ENCODE results near the gene RECK. TPM values are rescaled to one million over a fixed set of nuclear protein-coding genes. Genes with fewer than 3 reads are reported as not detected.

The RECK gene
- total RNA-seq, 1 experiment from 2014 or later = 2.1 TPM

DNA sequence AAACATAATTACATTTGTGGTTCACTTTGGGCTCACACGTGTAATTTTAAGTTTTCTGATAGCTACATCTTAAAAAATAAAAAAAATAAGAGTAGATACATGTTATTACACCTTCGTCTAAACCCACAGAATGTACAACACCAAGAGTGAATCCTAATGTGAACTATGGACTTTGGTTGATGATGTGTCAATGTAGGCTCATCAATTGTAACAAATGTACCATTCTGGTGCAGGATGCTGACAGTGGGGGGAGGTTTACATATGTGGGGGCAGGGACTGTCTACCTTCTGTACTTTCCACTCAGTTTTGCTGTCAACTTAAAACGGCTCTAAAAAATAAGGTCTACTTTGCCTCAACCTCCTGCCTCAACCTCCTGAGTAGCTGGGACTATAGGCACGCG lies 2.5 kb upstream of the RECK start:
- no peak for TF ChIP-seq EZH2 (IDR thresholded peaks at IDR 0.05; ENCODE audit: low read depth)
- Histone ChIP-seq H3K4me1 (replicated peaks; ENCODE audit: insufficient read depth) (peaks cover 13% of the 10 kb centered on the region), H3K36me3 (ENCODE audit: low read depth) (no peaks in the 10 kb centered on the region), H3K9me3 (ENCODE audit: insufficient read depth, low read depth) (no peaks in the 10 kb centered on the region), H2AFZ (no peak overlapping the region), H3K4me3 (no peak overlapping the region), H3K9me2 (ENCODE audit: insufficient read depth) (no peaks in the 10 kb centered on the region), H3F3A (ENCODE audit: insufficient read depth, low read depth) (no peaks in the 10 kb centered on the region; the same call in 1 of the 2 replicates), H3K79me2 (ENCODE audit: low read depth) (no peaks in the 10 kb centered on the region), H3K4me2 (no peak overlapping the region), H3K27me3 (ENCODE audit: insufficient read depth, low read depth) (no peaks in the 10 kb centered on the region), H3K27ac (no peak overlapping the region), H4K20me1 (ENCODE audit: insufficient read depth) (no peaks in the 10 kb centered on the region)
- ChIA-PET CTCF (interaction anchor here (0.6 kb wide), 1 partner anchor 456 kb away, joined by 3 read pairs; no protein-coding TSS in a partner anchor), POLR2A (ENCODE audit: unreplicated experiment) (no interaction called here)
- no TSS peak for BruUV-seq (replicated peaks)
- intact Hi-C loops (cut with micrococcal nuclease; ENCODE audit: unreplicated experiment) = no loop called here
- DNase-seq = no peak

DNA sequence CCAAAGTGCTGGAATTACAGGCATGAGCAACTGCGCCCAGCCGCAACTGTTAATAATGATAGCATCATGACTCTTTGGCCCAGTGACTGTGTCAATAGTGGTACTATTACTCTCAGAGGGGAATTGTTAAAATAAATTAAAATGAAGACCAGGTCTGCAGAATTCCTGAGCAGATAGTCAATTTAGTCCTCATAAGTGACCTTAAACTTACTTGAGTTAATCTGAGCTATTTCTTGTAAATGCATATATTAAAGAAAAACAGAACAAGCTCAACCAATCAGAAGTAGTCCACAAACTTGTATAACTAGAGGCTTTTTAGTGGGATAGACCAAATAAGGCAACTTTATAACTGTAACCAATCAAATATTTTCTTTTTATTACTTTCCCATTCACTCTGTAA lies 1.7 kb upstream of the RECK start:
- CTCF ChIA-PET = no interaction called here
- DNase-seq = no peak
- Histone ChIP-seq H3K79me2 (ENCODE audit: low read depth) (no peaks in the 10 kb centered on the region), H2AFZ (no peak overlapping the region), H3K27me3 (ENCODE audit: insufficient read depth, low read depth) (no peaks in the 10 kb centered on the region), H4K20me1 (ENCODE audit: insufficient read depth) (no peaks in the 10 kb centered on the region), H3K27ac (no peak overlapping the region), H3K4me3 (no peak overlapping the region), H3K36me3 (ENCODE audit: low read depth) (no peaks in the 10 kb centered on the region), H3K4me1 (replicated peaks; ENCODE audit: insufficient read depth) (peaks cover 14% of the 10 kb centered on the region), H3F3A (ENCODE audit: insufficient read depth, low read depth) (peaks cover 4% of the 10 kb centered on the region; the same call in 1 of the 2 replicates), H3K9me3 (ENCODE audit: insufficient read depth, low read depth) (no peaks in the 10 kb centered on the region), H3K4me2 (no peak overlapping the region), H3K9me2 (ENCODE audit: insufficient read depth) (no peaks in the 10 kb centered on the region)
- BruUV-seq (replicated peaks) = no TSS peak
- intact Hi-C loops (cut with micrococcal nuclease; ENCODE audit: unreplicated experiment) = no loop called here
- no peak for TF ChIP-seq EZH2 (IDR thresholded peaks at IDR 0.05; ENCODE audit: low read depth)
- TF ChIP-seq, protein P1, sequence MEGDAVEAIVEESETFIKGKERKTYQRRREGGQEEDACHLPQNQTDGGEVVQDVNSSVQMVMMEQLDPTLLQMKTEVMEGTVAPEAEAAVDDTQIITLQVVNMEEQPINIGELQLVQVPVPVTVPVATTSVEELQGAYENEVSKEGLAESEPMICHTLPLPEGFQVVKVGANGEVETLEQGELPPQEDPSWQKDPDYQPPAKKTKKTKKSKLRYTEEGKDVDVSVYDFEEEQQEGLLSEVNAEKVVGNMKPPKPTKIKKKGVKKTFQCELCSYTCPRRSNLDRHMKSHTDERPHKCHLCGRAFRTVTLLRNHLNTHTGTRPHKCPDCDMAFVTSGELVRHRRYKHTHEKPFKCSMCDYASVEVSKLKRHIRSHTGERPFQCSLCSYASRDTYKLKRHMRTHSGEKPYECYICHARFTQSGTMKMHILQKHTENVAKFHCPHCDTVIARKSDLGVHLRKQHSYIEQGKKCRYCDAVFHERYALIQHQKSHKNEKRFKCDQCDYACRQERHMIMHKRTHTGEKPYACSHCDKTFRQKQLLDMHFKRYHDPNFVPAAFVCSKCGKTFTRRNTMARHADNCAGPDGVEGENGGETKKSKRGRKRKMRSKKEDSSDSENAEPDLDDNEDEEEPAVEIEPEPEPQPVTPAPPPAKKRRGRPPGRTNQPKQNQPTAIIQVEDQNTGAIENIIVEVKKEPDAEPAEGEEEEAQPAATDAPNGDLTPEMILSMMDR (conservative IDR thresholded peaks at IDR 0.05) = no peak
- POLR2A ChIA-PET (ENCODE audit: unreplicated experiment) = no interaction called here

DNA sequence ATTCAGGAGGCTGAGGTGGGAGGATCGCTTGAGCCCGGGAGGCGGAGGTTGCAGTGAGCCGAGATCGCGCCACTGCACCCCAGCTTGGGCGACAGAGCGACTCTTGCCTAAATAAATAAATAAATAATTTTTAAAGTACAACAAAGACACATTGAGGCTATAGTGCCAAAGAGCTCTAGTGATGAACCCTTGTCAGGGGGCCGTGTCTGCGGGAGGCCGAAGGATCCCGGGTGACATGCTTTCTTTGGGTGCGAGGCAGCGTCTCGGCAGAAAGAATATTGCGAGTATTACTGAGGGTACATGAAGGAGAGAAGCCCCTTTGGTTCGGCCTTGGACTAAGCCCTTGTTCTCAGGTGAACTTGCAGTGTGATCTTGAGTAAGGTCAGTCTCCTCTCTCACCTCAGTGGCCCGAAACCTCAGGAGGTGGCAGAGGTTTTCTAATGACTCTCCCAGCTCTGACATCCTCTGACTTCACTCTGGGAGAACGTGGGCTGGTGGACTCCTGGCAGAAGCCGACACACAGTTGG lies 397 bp upstream of the RECK start:
- H2AFZ ChIP-seq = peak overlapping the region; percentile 89
- H4K20me1 ChIP-seq (ENCODE audit: insufficient read depth) = no peaks in the 10 kb centered on the region
- no peak for DNase-seq
- BruUV-seq (replicated peaks) = no TSS peak
- H3K9me2 ChIP-seq (ENCODE audit: insufficient read depth) = no peaks in the 10 kb centered on the region
- H3K27ac ChIP-seq = no peak overlapping the region
- H3K4me1 ChIP-seq (replicated peaks; ENCODE audit: insufficient read depth) = peaks cover 19% of the 10 kb centered on the region
- TF ChIP-seq, protein P1 (conservative IDR thresholded peaks at IDR 0.05) = no peak
- TF ChIP-seq EZH2 (IDR thresholded peaks at IDR 0.05; ENCODE audit: low read depth) = no peak
- peak overlapping the region; percentile 91 for H3K4me2 ChIP-seq
- ChIA-PET CTCF (interaction anchor here (0.6 kb wide), 2 partner anchors 26 to 82 kb away, joined by 3 to 5 read pairs; no protein-coding TSS in a partner anchor), POLR2A (ENCODE audit: unreplicated experiment) (interaction anchor here (0.7 kb wide), 1 partner anchor 13 kb away, joined by 3 read pairs; no protein-coding TSS in a partner anchor)
- H3F3A ChIP-seq (ENCODE audit: insufficient read depth, low read depth) = peaks cover 9% of the 10 kb centered on the region; the same call in 1 of the 2 replicates
- no peaks in the 10 kb centered on the region for H3K27me3 ChIP-seq (ENCODE audit: insufficient read depth, low read depth)
- intact Hi-C loops (cut with micrococcal nuclease; ENCODE audit: unreplicated experiment) = no loop called here
- H3K79me2 ChIP-seq (ENCODE audit: low read depth) = no peaks in the 10 kb centered on the region
- no peaks in the 10 kb centered on the region for H3K36me3 ChIP-seq (ENCODE audit: low read depth)
- H3K4me3 ChIP-seq = peak overlapping the region; percentile 64; the same call in 1 of the 2 replicates
- H3K9me3 ChIP-seq (ENCODE audit: insufficient read depth, low read depth) = no peaks in the 10 kb centered on the region

Data from PC-9 (cell line).